LNCaP clone FGC (cell line): ENCODE measurements around the gene SLC43A2.

ENCODE experiments used
- DNase-seq: peaks from one replicate; pipeline ENCODE4 v3.0.0-alpha.2; 2011; ENCODE audit warnings: low read depth
- H3K4me3 ChIP-seq: 2 replicates; pipeline ENCODE4 v1.5.1; 2011; ENCODE audit warnings: mild to moderate bottlenecking, low read depth, low read length, control low read depth
- TF ChIP-seq, protein P1 (sequence below): IDR thresholded peaks from 2 replicates; pipeline ENCODE4 v1.5.1; 2012; ENCODE audit warnings: mild to moderate bottlenecking; ENCODE audit not compliant: control insufficient read depth, insufficient read depth; ENCODE audit errors: extremely low read depth

SLC43A2 gene

DNA sequence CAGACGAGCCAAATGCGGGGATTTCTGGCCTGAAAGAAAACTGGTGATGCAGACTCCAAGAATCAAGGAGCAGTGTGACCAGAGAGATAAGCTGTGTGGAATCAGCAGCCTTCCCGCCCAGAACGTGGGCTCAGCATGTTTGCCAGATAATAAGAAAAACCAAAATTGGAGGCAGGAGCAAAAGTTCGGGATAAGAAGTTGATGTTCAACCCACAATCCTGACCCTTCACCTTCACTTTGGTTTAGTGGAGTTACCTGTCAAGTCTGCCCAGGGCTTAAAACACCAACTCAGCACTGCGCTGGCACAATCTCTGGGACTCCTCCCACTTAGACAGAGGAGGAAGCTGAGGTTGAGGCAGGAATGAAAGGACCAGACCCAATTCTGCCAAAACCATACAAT, 3.1 kb downstream of the SLC43A2 start:
- no peak for DNase-seq
- TF ChIP-seq, protein P1, sequence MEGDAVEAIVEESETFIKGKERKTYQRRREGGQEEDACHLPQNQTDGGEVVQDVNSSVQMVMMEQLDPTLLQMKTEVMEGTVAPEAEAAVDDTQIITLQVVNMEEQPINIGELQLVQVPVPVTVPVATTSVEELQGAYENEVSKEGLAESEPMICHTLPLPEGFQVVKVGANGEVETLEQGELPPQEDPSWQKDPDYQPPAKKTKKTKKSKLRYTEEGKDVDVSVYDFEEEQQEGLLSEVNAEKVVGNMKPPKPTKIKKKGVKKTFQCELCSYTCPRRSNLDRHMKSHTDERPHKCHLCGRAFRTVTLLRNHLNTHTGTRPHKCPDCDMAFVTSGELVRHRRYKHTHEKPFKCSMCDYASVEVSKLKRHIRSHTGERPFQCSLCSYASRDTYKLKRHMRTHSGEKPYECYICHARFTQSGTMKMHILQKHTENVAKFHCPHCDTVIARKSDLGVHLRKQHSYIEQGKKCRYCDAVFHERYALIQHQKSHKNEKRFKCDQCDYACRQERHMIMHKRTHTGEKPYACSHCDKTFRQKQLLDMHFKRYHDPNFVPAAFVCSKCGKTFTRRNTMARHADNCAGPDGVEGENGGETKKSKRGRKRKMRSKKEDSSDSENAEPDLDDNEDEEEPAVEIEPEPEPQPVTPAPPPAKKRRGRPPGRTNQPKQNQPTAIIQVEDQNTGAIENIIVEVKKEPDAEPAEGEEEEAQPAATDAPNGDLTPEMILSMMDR: no peak
- no peak overlapping the region for H3K4me3 ChIP-seq

DNA sequence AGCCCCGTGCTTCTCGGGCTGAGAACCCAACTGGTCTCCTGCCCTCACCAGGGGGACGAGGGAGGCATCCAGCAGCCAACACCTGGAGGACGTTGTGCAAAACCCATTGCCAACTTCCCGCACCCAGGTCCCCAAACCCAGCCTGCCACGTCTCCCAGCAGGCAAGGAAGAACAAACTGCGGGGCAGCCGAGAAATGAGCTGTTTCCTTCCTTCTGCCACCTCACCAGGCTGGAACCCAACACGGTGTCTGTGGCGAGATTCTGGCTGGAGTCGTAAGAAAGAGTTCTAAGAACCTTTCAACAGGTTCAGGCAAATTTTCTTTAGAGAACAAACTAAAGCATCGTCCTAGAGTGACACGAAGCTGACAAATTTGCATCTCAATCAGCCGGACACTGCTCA, 3.6 kb downstream of the SLC43A2 start:
- TF ChIP-seq, protein P1: no peak
- no peak for DNase-seq
- no peak overlapping the region for H3K4me3 ChIP-seq

DNA sequence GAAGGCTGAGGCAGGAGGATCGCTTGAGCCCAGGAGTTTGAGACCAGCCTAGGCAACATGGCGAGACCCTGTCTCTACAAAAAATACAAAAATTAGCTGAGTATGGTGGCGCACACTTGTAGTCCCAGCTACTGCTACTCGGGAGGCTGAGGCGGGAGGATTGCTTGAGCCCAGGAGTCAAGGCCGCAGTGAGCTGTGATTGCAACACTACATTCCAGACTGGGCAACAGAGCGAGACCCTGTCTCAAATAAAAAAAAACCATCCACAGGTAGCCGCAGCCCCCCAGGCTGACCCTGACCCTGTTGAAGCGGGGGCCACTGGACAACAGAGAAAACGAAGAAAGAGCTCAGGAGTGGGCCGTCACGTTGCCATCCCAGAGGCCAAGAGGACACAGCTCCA, 4.0 kb downstream of the SLC43A2 start:
- DNase-seq: no peak
- TF ChIP-seq, protein P1: no peak
- H3K4me3 ChIP-seq: no peak overlapping the region

DNA sequence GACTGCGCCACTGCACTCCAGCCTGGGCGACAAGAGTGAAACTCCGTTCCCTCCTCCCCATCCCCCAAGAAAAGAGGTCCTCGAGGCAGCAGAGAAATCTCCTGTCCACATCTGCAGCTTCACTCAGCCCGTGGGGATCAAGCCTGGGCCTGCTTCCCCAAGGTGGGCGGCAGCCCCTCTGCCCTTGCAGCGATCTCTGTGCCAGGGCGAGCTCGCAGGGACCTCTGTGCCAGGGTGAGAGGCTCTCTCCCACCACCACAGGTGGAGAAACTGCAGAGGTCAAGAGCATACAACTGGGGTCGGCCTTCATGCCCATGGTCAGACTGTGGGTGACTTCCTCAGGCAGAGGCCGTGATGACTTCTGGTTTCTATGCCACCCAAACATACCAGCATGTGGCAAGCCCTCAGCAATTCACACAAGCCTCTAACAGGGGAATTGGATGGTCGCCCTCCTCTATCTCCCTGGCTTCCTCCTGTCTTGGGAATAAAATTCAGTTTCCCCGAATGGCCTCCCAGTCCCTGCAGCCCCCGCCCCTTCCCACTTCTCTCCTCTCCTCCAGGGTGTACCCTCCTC, 5.5 kb downstream of the SLC43A2 start:
- no peak for DNase-seq
- no peak overlapping the region for H3K4me3 ChIP-seq
- TF ChIP-seq, protein P1: no peak

DNA sequence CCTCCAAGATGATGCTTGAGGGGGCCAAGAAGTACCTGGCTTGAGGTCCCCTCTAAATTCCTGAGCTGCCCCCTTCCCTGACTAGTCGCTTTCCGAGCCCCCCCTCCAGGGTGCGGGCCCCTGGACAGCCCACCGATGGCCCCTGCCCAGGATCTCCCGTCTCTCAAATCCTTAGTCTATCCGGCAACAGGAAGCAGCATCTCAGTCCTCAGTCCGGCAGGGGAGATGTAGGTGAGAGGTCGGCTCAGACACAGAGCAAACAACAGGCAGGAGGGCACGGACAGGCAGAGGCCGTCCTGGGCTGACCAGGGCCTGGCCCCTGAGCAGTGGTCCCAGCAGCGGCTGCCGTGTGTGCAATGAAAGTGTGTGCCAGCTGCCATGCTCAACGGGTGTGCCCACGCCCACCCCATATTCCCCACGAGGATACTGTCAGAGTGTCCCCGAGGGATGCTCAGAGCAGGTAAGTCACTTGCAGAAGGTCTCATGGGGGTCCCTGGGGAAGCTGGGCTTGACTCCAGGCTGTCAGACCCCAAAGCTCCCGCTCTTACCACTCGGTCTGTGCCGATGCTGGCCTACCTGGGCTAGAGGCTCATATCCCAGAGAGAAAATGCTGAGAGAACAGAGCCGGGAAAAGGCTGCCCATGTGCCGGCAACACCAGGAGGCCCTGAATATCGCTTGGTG, 7.2 kb downstream of the SLC43A2 start:
- no peak overlapping the region for H3K4me3 ChIP-seq
- TF ChIP-seq, protein P1: no peak
- no peak for DNase-seq

DNA sequence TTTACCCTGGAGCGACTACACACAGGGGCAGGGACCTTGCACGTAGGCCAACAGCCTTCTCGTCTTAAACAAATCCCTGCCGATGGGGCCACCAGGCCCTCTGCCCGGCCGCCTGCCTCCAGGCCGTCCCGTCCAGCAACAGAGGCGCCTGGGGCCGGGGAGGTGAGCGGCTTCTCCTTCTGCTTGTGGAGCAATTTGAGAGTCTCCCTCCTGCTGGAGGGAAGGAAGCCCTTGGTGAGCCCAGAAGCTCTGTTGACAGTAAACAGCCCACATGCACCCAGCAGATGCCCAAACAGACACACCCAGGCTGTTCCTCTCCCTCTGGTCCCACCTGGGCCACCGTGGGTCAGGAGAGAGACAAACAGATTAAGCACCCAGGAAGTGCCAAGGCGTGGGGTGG, 8.1 kb downstream of the SLC43A2 start:
- TF ChIP-seq, protein P1: no peak
- H3K4me3 ChIP-seq: no peak overlapping the region
- no peak for DNase-seq
